Peyer's patch (tissue), 4 donors: Measurements from ENCODE around the gene FAM98B.

Source experiments
- POLR2A ChIP-seq, 2 donors: fragments of 450-650 bp; IDR thresholded peaks; one replicate each; pipeline ENCODE4 v1.5.1; 2017; ENCODE audit warnings: antibody characterized with exemption in 2 of 2, mild to moderate bottlenecking in 2 of 2, moderate library complexity in 2 of 2
- TF ChIP-seq, protein P1 (sequence below), 6 experiments: fragments of 450-650 bp in 4 of 6; fragments of 200-600 bp in 2 of 6; sonication (generic) in 1 of 6; IDR thresholded peaks; one replicate each; pipeline ENCODE4 v1.5.1; 2017 to 2019; ENCODE audit warnings: antibody characterized with exemption in 6 of 6, mild to moderate bottlenecking in 3 of 6, moderate library complexity in 1 of 6

DNA sequence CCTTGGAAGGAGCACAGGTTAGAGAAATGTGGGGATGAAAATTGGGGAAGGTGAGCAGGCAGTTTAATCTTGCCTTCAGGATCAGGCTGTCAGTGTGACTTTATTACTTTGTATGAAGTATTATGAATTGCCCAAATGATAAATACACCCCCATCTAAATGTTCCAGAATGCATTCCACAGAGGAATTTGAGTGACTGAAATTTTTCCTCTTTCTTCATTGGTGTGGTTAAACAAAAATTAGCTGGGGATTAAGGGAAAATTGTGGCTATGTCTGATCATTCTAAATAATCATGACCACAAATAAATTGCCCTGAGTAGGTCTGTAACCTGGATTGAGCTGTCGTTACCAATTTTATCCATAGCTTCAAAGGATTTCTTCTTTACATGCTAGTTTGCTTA is 33.5 kb downstream of the FAM98B start:
- TF ChIP-seq, protein P1, sequence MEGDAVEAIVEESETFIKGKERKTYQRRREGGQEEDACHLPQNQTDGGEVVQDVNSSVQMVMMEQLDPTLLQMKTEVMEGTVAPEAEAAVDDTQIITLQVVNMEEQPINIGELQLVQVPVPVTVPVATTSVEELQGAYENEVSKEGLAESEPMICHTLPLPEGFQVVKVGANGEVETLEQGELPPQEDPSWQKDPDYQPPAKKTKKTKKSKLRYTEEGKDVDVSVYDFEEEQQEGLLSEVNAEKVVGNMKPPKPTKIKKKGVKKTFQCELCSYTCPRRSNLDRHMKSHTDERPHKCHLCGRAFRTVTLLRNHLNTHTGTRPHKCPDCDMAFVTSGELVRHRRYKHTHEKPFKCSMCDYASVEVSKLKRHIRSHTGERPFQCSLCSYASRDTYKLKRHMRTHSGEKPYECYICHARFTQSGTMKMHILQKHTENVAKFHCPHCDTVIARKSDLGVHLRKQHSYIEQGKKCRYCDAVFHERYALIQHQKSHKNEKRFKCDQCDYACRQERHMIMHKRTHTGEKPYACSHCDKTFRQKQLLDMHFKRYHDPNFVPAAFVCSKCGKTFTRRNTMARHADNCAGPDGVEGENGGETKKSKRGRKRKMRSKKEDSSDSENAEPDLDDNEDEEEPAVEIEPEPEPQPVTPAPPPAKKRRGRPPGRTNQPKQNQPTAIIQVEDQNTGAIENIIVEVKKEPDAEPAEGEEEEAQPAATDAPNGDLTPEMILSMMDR (IDR thresholded peaks at IDR 0.05), result no peak
- TF ChIP-seq POLR2A (IDR thresholded peaks at IDR 0.05), result no peak
